Stimulated activated CD4-positive, alpha-beta T cell treated with anti-CD3 and anti-CD28 coated beads, Interleukin-4, amount 100 ng/mL, for 48 hours (primary cell): ENCODE data around the gene TLX1.
"Not testable (repeated sequence)": the region's sequence is repeated elsewhere in the genome, so short reads cannot be mapped to it uniquely, and the experiment has no call there.

Source experiments
- DNase-seq, 2 donors: peaks; one replicate each; pipeline ENCODE4 v3.0.0-alpha.2; 2020; ENCODE audit warnings: low read depth in 2 of 2

The TLX1 gene

DNA sequence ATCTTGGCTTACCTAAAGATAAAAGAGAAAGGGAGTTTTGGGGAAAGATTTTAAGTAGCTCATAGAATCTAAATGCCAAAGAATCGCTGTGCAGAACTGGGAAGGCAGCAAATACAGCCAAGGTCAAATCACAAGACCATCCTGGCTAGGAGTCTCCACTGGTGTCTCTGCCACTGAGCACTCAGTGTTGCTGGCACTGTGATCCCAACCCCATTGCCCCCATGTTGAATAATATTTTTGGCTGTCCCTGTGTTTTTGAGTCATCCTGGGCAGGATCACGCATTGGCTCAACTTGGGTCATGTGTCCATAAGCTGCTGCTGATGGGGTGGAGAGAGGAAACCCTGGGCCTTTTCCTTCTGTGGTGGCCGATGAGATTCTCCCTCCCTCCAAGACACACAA, 21.2 kb downstream of the TLX1 start:
- no peak for DNase-seq

- DNase-seq = not testable (repeated sequence)
Measured at GRCh38 chr10:101154506-101154905, 23.4 kb downstream of the TLX1 start.

DNA sequence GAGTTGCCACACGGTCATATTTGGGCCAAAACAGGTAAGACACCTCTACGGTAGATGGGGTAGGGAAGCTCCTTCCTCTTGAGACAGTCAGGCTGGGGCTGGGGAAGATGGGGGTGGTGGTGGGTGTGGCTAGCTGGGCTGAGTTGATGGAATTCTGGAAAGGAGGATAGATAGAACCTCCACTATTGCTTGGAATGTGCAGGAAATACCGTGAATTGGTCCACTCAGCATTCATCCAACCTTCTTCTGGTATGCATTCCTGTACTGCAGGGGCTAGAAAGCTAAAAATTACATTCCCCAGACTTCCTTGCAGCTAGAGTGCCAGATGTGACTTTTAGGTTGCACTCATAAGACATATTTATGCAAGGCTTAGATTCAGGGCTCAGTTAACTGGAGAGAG, 24.8 kb downstream of the TLX1 start:
- no peak for DNase-seq

DNA sequence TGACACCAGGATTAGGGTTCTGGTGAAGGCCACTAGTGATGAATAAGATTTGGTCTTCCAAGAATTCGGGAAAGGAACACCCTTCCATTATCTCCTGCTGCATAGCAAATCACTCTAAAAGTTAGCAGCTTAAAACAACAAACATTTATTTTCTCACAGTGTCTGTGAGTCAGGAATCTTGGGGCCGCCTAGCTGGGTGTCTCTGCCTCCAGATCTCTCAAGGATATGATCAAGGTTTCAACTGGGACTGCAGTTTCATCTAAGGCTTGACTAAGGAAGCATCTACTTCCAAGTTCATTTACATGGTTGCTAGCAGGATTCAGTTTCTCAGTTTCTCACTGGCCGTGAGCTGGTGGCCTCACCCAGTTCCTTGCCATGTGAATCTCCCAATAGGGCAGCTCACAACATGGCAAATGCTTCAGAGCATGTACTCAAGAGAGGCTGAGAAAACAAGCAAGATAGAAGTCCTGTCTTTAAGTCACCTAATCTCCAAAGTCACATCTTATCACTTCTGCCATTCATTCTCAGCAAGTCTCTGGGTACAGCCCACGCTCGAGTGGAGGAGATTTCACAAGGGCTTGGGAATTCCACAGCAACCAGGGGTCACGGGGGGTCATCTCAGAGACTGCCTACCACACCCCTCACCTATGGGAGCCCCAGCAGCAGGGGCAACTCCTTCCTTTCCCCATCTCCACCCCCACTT, 26.8 kb downstream of the TLX1 start:
- DNase-seq = no peak

DNA sequence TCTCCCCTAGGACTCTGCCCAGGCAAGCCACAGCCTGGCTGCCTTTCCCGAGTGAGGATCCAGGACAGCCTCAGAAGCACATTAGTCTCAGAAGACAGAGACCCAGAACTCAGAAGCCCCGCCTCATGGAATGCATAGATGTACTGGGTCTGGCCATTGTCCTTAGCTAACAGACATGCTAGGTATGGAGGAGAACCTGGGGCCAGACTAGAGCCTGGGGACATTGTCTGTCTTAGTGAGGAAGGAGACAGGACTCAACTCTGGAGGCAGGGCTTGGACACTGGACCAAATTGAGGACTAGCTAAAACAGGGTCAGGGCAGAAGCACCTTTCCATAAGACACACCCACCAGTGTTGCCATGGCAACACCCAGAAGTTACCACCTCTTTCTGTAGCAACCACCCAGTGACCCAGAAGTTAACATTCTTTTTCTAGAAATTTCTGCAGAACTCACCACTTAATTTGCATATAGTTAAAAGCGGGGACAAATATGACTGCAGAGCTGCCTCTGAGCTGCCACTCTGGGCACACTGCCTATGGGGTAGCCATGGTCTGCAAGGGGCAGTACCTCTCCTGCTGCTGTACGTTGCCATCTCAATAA, 27.5 kb downstream of the TLX1 start:
- DNase-seq = no peak

- peak; percentile 52 to 61 for DNase-seq
Measured at GRCh38 chr10:101161494-101162299, 30.6 kb downstream of the TLX1 start.

- DNase-seq = no peak
Measured at GRCh38 chr10:101162677-101163076, 31.6 kb downstream of the TLX1 start.

DNA sequence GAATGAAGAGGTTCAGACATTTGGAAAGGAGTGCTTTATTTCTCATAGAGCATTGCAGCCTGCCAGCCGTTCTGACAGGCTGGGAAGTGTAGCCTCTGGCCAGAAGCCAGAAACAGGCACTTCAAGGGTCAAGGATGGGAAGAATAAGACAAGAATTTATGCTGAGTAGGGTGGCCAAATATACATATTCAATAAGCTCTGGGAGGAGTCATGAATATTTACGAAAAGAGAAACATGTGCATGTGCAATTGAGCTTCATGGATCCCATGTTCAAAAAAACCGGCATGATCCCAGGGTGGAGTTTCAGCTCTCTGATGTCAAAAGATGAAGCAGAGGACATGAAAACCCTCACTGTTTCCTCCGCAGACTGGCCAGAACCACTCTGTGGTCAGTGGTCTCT, 32.9 kb downstream of the TLX1 start:
- DNase-seq = no peak

GRCh38 chr10:101165736-101166135, 34.6 kb downstream of the TLX1 start:
- no peak for DNase-seq

- DNase-seq = no peak
Measured at GRCh38 chr10:101166430-101166829, 35.3 kb downstream of the TLX1 start.

DNA sequence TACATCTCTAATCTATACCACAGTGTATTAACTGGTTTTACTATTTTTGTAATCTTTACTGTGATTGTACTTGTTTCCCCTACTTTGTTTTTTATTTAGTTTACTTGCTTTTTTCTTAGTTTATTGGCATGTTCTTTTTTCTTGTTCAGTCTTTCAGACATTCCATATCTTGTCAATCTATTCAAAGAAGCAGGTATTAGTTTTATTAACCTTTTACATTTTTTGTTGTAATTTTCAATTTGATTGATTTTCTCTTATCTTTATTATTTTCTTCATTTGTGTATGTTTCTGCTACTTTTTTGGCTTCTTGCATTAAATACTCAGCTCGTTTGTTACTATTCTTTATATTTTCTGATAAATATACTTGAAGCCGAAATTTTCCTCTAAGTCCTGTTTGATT, 41.6 kb downstream of the TLX1 start:
- no peak for DNase-seq

- no peak for DNase-seq
Measured at GRCh38 chr10:101174319-101174718, 43.2 kb downstream of the TLX1 start.

DNA sequence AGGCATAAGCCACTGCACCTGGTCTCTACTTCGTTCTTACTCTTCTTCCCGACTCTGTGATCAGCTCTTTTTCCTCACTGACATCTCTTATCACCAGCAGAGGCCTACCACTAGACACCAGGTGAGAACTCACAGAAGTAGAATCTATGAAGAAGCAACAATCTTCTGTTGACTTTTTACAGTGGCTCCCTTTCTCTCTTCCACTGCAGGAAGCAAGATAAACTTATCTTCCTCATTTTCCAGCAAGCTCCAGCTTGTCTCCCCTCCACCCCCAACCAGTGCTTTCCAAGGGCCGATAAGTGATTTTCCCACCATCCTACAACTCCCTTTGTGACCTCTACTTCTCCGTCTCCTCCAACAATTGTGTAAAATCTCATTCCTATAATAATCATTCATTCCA, 45.5 kb downstream of the TLX1 start:
- DNase-seq = no peak

DNA sequence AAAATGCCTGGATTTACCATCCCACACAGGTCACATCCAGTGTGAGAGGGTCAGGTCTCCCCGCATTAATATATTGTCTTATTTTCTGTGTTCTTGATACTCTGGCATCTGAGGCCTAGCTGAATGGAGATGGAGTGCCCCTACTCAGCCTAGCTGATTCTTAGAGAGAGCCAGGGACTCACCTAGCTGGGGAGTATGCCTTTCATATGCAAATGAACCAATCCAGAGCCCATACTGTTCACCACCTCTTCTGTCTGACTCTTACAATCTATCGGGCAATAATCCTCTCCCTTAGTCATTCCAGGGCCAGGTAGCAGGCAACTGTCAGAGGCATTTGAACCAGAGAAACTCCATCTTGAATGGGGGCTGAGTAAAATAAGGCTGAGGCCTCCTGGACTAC, 51.8 kb downstream of the TLX1 start:
- no peak for DNase-seq

DNA sequence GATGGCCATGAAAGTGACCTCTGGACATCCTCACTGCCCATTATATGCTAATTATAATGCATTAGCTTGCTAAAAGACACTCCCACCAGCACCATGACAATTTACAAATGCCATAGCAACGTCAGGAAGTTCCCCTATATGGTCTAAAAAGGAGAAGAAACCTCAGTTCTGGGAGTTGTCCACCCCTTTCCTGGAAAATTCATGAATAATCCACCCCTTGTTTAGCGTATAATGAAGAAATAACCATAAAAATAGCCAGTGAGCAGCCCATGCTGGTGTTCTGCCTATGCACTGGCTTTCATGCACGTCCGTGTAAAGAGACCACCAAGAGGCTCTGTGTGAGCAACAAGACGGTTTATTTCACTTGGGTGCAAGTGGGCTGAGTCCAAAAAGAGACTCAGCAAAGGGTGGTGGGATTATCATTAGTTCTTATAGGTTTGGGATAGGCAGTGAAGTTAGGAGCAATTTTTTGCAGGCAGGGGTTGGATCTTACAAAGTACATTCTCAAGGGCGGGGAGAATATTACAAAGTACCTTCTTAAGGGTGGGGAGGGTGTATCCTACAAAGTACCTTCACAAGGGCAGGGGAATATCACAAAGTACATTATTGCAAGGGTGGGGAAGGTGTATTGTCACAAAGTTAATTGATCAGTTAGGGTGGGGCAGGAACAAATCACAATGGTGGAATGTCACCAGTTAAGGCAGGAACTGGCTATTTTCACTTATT, 52.5 kb downstream of the TLX1 start:
- DNase-seq = no peak
